GM12892 (cell line): ENCODE data around the gene COL4A1.

Experiments used
- POLR2A ChIP-seq: IDR thresholded peaks from 2 replicates; pipeline ENCODE4 v1.6.1; 2011; ENCODE audit warnings: low read depth, low read length, control low read depth
- POLR2AphosphoS5 ChIP-seq: IDR thresholded peaks from 2 replicates; pipeline ENCODE4 v1.6.1; 2011; ENCODE audit warnings: low read depth, low read length, control low read depth

- TF ChIP-seq POLR2A (no peak), POLR2AphosphoS5 (no peak)
These were observed 19.4 kb upstream of the COL4A1 start for GRCh38 chr13:110326263-110326904.
